GM21367 (cell line): ENCODE measurements around the gene MEN1.
"Not testable (repeated sequence)": the region's sequence is repeated elsewhere in the genome, so short reads cannot be mapped to it uniquely, and the experiment has no call there.

ENCODE experiments used
- ATAC-seq: cut with Tn5 transposase; IDR thresholded peaks from one replicate; pipeline ENCODE4 v1.9.1; 2021; ENCODE audit not compliant: unreplicated experiment

The MEN1 gene

DNA sequence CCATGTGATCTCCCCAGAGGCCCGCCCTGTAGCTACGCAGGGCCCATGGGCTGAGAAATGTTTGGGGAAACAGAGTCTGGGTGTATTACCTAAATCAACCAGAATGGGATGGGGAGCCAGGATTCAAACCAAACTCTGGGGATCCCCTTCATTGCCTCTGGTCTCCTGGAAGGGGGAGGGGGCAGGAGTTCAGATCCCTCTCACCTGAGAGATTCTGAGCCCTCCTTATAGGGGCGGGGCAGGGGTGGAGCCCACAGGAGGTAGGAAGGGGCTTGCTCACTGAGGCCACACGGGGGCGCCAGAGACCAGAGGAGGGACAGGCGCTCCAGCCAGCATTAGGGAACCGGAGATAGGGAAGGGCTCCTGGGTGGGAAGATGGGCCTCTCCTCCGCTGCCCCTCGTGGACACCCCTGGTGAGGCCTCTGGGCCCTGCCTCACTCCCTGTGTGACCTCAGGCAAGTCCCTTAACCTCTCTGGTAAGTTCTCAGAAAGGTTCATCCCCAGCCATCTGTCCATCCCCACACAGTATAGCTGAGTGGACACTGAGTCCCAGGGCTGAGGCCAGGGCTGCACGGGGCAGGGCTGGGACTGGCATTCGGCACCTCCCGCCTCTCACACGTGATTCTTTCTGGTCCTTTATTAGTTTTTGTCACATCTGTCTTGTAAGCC is 36.8 kb upstream of the MEN1 start:
- ATAC-seq, result no peak

DNA sequence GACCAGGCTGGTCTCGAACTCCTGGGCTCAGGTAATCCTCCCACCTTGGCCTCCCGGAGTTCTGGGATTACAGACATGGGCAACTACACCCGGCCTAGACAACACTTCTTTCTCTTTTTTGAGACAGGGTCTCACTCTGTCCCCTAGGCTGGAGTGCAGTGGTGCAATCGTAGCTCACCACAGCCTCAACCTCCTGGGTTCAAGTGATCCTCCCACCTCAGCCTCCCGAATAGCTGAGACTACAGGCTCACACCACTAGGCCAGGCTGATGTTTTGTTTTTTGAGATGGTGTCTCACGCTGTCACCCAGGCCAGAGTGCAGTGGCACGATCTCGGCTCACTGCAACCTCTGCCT is 35.4 kb upstream of the MEN1 start:
- ATAC-seq, result not testable (repeated sequence)

DNA sequence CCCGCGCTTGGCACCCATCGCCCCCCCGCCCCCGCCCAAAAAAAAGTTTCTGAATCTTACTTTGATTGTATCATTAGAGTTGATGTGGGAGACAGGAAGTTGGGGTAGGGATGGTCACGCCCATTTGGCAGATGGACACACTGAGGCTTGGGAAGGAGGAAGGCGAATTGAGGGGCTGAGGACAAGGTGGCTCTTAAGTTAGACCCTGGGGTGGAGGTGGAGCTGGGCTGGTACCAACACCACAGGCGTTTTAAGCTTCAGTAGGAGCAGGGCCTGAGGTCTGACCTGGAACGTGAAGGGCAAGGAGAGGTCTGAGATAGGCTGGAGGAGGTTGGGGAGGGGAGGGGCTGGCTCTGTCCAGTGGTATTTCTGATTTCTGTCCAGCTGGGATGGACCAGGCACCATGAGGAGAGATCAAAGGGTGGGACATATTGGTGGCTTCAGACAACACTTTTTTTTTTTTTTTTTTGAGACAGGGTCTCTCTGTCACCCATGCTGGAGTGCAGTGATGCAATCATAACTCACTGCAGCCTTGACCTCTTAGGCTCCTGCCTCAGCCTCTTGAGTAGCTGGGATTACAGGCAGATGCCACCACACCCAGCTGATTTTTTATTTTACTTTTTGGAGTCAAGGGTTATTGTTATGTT is 34.9 kb upstream of the MEN1 start:
- no peak for ATAC-seq

DNA sequence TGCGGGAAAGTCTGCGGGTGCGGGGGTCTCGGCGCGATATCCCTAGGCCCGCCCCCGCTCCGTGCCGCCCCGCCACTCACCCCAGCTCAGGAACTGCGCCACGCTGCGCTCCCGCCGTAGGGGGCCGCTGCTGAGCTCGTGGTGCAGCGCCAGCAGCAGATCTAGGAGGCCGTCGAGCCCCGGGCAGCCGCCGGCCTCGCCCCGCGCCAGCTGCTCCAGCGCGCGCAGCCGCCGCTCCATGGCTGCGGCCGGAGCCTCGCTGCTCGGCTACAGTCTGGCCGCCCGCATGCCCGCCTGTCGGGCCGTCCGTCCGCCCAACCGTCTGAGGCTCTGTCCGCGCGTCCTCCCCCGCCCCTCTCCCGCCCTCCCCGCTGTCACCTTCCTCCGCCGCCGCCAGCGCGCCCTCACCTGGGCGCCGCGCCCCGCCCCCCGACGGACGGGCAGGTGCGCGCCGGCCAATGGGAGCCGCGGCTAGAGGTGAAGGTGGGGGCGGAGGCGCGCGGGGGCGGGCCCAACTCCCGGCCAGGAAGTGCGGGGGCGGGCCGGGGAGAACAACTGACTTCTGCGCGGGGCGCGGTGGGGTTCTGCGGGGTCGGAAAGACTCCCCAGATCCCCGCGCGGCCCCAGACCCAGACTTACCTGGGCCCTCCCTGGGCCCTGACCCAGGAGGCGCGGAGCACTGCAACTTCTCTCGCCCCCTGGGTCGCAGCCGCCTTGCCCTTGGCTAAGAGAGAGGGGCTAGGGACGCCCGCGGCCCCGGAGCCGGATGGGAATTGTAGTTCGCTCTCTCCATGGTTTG is 34.2 kb upstream of the MEN1 start, which contains the start of gene CDC42BPG:
TSS of gene CDC42BPG (minus strand) at position 324 of the 799 bp plus-strand sequence. CDS start at position 240, 84 bp downstream.
- ATAC-seq, result no peak

DNA sequence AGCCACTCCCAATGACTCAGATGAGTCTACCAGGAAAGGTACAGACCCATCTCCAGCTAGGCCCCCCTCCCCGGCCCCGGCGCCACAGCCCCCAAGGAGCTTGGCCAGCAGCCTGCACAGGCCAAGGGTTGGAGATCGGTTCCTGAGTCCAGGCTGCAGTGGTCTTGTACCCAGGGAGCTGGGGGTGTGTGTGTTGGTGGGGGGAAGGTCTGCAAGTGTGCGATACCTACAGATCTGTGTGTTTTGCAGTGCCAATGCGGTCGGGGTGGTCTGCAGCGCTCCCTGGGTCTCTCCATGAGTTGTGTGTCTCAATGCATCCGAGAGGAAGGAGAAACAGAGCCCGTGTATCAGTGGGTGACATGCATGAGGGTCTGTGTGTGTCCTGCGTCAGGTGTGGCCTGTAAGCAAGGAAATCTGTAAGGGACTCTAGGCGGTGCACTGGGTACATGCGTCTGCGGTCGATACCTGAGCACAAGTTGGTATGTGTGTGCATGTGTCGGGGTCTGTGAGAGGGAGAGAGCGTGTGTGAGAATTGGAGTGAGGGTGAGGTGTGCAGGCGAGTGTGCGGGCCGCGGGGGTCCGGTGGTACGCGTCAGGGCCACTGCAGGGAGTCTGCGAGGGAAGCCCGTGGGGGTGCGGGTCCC is 33.5 kb upstream of the MEN1 start:
- no peak for ATAC-seq

DNA sequence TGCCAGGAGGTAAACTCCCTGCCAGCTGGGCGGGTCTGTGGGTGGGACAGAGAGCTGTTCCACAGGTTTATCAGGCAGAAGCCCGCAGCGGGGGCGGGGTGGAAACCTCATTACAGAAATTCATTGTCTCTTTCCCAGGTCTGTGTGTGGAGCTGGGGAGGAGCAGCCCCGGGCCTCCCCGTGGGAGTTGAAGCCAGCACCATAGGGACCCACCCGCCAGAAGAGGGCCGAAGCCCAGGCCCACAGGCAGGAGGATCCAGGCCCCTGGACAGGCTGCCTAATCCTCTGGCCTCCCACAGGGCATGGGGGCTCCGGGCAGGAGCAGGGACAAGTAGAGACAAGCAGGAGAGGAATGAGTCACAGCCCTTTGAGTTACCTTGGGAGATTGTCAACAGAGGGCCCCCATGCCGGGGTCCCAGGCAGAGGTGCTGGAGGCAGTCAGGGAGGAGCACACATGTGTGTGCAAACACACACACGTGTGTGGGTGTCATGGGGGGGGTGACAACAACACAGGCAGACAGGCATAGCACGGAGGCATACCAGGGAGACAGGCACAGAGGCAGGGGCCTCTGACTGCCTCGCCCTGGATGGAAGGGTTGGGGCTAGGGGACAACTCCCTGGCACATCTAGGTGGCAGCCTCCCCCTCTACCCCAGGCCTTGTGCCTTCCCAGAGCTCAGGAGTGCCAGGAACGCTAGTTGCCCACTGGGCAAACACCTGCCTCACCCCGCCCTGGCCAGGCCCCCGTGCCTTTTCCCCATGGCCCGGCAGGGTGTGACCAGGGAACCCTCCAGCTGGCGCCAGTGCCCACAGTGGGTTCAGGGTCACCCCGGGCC is 32.7 kb upstream of the MEN1 start:
- no peak for ATAC-seq

DNA sequence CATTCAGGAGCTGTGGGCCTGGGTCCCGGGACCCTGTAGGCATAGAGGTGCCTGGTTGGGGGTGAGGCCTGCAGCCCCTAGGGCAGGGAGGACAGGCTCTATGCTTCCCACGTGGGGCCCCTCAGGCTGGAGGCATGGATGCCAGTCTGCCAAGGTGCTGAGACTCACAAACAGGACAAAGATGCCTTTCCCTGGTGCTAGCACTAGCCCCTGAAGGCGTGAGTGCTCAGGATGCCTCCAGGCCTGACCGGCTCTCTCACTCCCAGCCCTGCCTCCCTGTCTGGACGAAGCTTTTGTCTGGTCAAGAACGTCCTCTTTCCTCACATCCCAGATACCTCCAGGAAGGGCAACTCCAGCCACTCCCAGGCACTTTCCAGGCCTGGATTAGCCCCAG is 32.0 kb upstream of the MEN1 start:
- no peak for ATAC-seq

DNA sequence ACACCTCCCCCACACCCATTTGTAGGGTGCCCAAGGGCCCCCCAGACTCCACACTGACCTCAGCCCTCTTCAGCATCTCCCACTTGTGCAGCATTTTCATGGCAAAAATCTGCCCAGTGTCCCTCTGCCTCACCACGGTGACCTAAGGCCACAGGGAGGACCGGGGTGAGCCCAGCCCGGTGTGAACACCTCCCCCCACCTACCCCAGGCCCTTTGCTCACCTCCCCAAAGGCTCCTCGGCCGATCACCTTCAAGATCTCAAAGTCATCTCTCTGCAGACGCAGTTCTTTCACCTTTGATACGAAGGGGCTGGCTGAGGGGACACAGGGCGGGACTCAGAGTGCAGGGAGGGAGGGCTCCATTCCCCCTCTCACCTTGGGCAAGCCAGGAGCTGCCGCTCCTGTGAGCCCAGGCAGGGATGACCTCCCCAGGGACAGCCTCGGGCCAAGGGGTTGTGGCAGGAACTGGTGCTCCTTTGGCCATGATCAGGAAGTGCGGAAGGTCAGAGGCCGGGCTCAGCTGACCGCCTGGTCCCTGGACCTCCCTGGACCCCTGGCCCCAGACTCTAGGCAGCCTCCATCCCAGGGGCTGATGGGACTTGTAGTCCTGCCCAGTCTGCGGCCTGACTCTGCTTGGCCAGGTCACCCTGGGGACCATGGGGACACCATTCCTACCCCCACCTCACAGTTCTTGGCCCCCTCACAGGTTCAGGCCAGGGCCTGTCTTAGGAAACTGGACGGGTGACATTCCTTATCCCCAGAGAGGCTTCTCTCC is 31.4 kb upstream of the MEN1 start:
- no peak for ATAC-seq

DNA sequence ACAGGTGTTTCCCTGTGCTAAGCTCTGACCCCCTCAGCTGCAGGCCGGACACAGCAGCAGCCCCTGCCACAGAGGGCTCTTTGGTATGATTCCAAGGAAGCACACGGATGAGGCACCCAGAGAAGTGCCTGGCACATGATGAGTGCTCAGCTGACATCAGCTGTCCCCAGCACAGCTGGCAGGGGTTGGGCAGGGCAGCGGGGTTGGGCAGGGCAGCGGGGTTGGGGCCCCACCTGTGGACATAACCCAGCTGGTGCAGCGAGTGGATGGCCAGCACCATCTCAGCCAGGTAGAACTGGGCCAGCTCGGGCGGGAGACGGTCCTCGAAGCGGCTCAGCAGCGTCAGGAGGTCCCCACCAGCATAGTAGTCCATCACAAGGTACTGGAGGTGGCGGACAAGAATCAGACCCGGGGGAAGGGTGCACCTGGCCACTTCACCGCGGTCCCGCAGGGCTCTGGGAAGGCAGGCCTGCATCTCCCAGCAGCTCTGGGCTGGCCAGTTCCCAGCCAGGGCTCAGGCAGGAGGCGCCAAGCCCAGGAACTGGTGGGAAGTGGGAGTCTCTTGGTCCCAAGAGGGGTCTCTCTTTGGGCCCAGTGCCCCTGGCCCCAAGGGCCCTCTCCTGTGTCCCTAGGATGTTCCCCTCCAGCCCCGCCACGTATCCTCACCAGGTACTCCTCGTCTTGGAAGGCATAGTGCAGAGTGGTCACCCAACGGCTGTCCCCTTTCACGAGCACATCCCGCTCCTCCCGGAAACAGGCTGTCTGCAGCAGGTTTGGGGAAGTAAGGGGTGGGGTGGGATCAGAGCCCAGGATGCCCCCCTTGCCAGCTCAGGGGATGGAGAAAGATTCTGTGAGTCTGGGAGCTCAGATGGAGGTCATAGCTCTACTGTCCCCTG is 29.8 kb upstream of the MEN1 start:
- ATAC-seq, result no peak

DNA sequence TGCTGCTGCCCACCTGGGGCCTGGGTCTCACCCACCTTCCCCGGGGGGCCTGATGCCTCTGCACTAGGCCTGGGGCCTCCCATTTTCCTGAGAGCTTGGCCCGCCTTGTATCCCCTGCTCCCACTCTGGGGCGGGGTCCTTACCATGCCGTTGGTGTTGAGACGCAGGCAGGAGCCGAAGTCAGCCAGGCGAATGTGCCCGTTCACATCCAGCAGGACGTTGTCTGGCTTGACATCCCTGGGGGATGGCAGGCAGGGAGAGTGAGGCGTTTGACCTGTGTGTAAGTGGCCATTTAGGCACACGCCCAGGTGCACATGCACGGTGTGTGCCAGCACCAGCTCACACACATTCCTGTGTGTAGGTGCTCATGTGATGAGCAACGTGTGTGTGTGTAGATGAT is 29.0 kb upstream of the MEN1 start:
- no peak for ATAC-seq

DNA sequence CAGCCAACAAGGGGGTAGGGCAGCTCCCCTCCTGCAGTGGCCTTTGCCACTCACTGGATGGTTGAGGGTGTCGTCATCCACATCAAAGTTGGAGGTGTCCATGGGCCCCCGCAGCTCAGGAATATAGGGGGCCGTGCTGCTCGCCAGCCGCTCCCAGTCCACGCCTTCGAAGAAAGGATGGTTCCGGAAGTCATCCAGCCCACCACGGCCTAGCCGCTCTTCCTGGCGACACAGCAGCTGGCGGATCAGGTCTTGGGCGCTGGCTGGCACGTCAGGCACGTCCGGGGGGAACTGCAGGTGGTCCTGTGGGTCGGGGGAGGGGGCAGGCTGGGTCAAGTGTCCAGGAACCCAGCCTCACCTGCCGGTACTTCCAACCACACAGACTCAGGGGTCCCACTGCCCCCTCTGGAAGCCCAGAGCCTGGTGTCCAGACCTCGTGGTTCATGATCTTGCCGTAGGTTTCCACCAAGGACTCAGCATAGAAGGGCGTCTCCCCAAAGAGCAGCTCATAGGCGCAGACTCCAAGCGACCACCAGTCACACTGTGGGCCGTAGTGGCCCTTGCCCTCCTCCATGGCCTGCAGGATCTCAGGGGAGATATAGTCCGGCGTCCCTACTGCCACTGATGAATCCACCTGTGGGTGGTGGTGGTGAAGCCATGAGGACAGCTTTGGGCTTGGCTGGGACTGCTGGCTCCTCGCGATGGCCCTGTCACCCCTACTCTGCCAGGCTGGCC is 28.4 kb upstream of the MEN1 start:
- no peak for ATAC-seq

DNA sequence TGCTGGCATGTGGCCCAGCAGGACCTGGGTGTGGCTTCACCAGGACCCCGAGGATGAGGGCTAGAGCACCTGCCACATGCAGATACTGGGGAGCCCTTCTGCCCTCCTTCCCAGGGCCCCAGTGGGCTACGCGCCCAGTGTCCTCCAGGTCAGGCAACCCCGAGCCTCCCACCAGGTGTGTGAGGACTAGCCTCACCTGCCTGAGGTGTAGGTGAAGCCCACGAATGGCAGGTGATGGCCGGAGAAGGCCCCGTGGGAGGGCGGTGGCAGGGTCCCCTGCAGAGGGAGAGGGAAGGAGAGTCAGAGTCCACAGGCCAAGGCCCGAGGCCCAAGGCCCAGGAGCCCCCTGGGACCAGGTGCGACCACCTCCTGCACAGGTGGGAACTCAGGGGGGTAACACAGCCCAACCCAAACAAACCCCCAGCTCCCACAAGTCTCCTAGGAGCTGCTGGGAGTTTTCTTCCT is 27.6 kb upstream of the MEN1 start:
- ATAC-seq, result no peak

DNA sequence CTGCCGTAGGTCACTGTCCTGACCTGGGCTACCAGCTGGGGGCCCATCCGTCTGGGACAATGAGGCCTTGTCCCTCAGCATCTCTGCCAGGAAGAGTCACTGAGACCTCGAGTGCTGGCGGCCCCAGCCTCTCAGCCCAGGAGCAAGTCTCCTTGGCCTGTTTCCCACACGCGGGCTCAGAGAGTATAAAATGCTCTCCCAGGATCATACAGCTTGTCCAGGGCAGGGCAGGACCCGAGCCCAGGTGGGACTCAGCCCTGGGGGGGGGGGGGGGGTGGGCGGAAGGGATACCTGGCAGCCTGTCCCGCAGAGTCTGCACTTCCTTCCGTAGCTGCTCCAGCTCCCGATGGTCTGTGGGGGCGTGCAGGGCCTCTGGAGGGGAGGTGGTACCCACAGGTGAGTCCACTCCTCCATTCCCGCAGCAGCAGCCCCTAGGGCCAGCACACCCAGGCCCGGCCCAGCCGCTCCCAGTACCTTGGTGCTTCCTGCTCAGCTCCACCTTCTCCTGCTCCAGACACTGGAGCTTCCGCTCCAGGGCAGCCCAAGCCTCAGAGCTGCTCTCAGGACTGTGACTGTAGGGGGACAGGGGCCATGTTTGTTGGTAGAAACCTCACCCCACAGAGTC is 26.2 kb upstream of the MEN1 start:
- ATAC-seq, result no peak

DNA sequence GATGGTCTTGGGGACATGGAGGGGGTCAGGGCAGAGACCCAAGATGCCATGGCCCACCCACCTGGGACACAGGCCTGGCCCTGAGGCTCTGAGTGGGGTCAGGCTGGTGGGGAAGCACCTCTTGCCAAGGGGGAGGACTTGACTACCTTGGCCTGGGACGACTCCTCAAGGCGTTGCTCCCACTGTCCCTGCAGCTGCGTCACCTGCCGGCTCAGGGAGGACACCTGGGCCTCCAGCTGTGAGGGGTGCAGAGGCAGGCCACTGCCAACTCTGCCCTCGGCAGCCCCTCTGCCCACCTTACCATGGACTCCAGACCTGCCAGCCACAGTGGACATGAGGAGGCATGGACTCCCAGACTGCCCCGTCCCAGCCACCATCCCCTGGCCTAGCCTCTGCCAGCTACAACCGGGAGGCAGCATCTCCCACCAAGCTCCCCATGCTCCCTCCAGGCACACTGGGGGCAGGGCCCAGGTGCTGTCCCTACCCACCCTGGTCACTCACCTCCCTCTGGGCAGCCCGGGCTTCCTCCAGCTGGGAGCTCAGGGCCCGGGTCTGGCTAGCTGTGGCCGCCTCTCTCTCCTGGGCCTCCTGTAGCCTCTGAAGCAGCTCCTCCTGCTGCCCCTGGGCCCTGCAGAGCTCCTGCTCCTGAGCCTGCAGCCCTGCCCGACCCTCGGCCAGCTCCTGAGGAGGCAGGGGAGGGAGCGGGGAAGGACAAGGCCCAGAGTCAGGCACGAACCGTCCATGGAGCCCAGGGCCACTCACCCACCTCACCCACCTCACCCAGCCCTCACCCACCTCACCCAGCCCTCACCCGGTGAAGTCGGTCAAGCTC is 25.5 kb upstream of the MEN1 start:
- no peak for ATAC-seq

DNA sequence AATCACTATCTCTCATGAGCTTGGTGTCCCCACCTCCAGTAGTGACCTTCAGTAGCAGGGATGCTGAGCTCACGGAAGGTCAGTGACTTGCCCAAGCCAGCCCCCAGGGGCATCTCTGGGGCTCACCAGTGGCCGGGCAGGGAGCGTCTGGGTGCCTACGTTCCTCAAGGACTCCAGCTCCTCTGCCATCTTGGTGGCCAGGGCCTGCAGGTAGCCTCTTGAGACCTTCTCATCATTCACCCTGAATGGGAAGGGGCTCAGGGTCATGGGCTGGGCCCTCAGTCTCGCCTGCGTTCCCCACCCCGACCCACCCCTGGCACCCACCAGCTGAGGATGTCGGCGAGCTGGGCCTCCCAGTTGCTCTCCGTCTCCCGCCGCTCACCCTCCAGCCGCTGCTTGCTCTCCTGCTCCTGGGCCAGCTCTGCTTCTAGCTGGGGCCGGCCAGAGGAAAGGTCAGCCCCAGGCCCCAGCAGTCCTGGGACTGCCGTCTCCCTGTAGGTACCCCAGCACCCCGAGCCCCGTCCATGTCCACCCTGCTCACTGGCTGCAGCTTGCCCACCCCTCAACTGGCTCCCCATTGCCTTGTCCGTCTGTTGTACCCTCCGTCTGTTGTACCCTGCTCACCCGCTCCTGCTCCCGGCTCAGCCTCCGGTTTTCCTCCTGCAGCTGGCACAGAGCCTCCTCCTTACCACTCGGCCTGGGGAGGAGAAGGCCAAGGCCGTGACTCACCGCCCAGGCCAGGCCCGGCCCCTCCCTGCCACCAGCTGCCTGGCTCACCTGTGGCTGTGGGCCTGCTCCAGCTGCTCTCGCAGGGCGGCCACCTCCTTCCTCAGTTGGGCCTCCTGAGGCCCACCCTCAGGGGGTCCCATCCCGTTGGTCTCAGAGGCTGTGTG is 24.6 kb upstream of the MEN1 start:
- no peak for ATAC-seq
